RWPE1 (cell line): ENCODE data around the gene CYRIA.

Experiments
- CTCF ChIA-PET: fragments of 350-600 bp; sonication (Branson Sonifier 250); formaldehyde crosslinking; extraction: SDS; loops from one replicate; lab custom pipeline; 2021; lab: Yijun Ruan, JAX
- POLR2A ChIA-PET: fragments of 400-600 bp; formaldehyde crosslinking; extraction: SDS; loops from one replicate; lab custom pipeline; 2020; ENCODE audit warnings: antibody characterized with exemption; ENCODE audit not compliant: low non-redundant PET; lab: Yijun Ruan, JAX
- DNase-seq: peaks from one replicate; pipeline ENCODE4 v3.0.0; 2012; ENCODE audit warnings: low spot score
- H3K27ac ChIP-seq: fragments of 450-650 bp; 2 replicates; pipeline ENCODE4 v1.5.1; 2017
- CTCF ChIP-seq: fragments of 450-650 bp; conservative IDR thresholded peaks from 2 replicates; pipeline ENCODE4 v1.5.1; 2017; ENCODE audit warnings: low read depth, mild to moderate bottlenecking

CYRIA gene

GRCh38 chr2:16647992-16648617, 17.5 kb downstream of the CYRIA start:
- CTCF ChIA-PET = interaction anchor here (0.6 kb wide), 1 partner anchor 534 kb away, joined by 3 read pairs; no protein-coding TSS in a partner anchor
- no peak for TF ChIP-seq CTCF
- POLR2A ChIA-PET = no interaction called here
- no peak overlapping the region for H3K27ac ChIP-seq
- no peak for DNase-seq

GRCh38 chr2:16645775-16646559, 19.7 kb downstream of the CYRIA start:
- TF ChIP-seq CTCF = no peak

GRCh38 chr2:16645088-16645487, 20.5 kb downstream of the CYRIA start:
- ChIA-PET CTCF (no interaction called here), POLR2A (no interaction called here)
- H3K27ac ChIP-seq = no peak overlapping the region
- TF ChIP-seq CTCF = no peak
- DNase-seq = no peak

More at GRCh38 chr2:16645775-16646559, 19.7 kb downstream of the CYRIA start:
- ChIA-PET POLR2A (no interaction called here), CTCF (interaction anchor here (1.3 kb wide), 1 partner anchor 111 kb away, joined by 4 read pairs; no protein-coding TSS in a partner anchor)
- no peak for DNase-seq
- no peak overlapping the region for H3K27ac ChIP-seq

GRCh38 chr2:16644221-16644925, 21.3 kb downstream of the CYRIA start:
- no peak for DNase-seq
- TF ChIP-seq CTCF = no peak
- ChIA-PET CTCF (no interaction called here), POLR2A (no interaction called here)
- H3K27ac ChIP-seq = no peak overlapping the region

GRCh38 chr2:16643099-16643498, 22.5 kb downstream of the CYRIA start:
- DNase-seq = no peak
- POLR2A ChIA-PET = no interaction called here
- CTCF ChIA-PET = no interaction called here
- no peak for TF ChIP-seq CTCF
- no peak overlapping the region for H3K27ac ChIP-seq

- no peak overlapping the region for H3K27ac ChIP-seq
- no peak for DNase-seq
- ChIA-PET POLR2A (no interaction called here), CTCF (interaction anchor here (0.6 kb wide), 1 partner anchor 802 kb away, joined by 3 read pairs; no protein-coding TSS in a partner anchor)
- no peak for TF ChIP-seq CTCF
Measured at GRCh38 chr2:16642088-16642487, 23.5 kb downstream of the CYRIA start.
